Stimulated activated CD4-positive, alpha-beta T cell treated with anti-CD3 and anti-CD28 coated beads, TNF-alpha, amount 100 ng/mL, for 4 hours (primary cell): ENCODE results near the gene CRYL1.
A peak's percentile ranks its signal among the peaks of the same experiment; 100 is the strongest.

Experiments used
- DNase-seq, 3 experiments: peaks; one replicate each; pipeline ENCODE4 v3.0.0-alpha.2; 2020; ENCODE audit warnings: low read depth in 3 of 3

CRYL1 gene, protein sequence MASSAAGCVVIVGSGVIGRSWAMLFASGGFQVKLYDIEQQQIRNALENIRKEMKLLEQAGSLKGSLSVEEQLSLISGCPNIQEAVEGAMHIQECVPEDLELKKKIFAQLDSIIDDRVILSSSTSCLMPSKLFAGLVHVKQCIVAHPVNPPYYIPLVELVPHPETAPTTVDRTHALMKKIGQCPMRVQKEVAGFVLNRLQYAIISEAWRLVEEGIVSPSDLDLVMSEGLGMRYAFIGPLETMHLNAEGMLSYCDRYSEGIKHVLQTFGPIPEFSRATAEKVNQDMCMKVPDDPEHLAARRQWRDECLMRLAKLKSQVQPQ

GRCh38 chr13:20525601-20526544, at the start of gene CRYL1:
Gene CRYL1 (minus strand): TSS chr13:20525857. CDS start chr13:20525794, 63 bp downstream.
- peak; percentile 52 to 63 (median 55) for DNase-seq

DNA sequence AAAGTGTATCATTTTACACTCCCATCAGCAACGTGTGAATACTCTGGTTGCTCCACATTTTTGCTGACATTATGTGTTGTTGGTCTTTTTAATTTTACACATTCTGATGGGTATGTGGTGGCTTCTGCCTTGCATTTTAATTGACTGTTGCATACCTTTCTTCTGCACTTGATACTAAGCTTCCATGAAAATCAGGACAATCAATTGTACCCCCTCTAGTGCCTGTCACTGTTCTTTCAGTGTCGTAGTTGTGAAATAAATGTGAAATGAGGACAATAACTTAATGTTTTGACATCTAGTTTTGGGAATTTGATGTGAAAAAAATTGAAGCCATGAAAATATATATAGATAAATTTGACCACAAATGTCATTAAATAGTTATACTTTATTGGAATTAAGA, 48.0 kb upstream of the CRYL1 start:
- no peak for DNase-seq

GRCh38 chr13:20573186-20573585, 47.5 kb upstream of the CRYL1 start:
- DNase-seq = no peak

DNA sequence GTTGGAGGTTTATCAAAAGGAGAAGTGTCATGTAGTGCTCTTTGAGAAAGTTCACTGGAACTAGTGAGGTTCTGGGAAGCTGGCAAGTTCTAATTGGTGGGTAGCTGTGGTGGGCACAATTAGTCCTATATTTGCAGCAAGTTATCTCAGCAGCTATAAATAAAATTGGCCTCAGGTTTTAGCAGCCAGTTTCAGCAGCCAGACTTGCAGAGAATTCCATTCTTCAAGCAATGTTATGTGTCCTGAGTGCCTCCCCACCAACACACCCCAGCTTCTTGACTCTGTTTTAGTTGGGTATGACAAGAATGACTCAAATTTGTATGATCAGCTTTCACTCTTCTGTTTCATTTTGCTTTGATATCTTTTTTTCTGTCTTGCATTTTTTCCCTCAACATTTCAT, 46.0 kb upstream of the CRYL1 start:
- no peak for DNase-seq

DNA sequence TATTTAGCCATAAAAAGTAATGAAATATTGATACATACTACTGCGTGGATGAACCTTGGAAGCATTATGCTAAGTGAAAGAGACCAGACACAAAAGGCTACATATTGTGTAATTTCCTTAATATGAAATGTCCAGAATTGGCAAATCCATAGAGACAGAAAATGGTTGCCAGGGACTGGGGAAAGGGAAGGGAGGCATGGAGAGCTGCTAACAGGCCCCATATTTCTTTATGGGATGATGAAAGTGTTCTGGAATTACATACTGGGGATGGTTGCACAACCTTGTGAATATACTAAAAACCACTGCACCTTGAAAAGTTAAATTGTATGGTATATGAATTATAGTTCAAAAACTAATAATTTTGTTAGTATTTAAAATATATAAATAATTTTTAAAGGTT, 44.9 kb upstream of the CRYL1 start:
- no peak for DNase-seq

DNA sequence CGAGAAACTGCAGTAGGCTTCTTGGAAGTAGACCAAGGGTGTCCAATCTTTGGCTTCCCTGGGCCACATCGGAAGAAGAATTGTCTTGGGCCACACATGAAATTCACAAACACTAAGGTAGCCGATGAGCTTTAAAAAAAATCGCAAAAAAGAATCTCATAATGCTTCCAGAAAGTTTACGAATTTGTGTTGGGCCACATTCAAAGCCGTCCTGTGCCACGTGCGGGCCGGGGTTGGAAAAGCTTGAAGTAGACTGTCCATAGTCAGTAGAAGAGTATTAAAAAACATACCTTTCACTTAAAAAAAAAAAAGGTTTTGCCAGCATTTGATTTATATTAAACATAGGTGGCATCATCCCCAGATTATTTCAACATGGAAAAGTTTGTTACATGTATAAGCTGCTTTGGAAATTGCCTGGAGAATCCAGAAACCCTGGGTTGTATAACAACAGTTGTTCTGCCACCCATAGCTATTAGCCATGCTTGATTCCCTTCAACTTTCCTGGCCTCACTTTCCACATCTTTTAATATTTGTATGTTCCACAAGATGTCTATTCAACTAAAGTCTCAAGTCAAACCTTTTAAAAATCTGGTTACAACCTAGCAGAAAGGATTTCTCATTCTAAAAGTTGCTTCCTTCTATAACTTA, 42.3 kb upstream of the CRYL1 start:
- no peak for DNase-seq

- peak; percentile 69 to 72 (median 72) for DNase-seq
Observed at GRCh38 chr13:20566898-20567874, 41.5 kb upstream of the CRYL1 start, which contains the start of gene IFT88. Gene IFT88 (plus strand): TSS chr13:20567157. CDS start chr13:20574386, 7,229 bp downstream.

- DNase-seq = peak in 2 of 3 experiments; percentile 3 to 17
Observed at GRCh38 chr13:20566468-20566897, 40.8 kb upstream of the CRYL1 start.

DNA sequence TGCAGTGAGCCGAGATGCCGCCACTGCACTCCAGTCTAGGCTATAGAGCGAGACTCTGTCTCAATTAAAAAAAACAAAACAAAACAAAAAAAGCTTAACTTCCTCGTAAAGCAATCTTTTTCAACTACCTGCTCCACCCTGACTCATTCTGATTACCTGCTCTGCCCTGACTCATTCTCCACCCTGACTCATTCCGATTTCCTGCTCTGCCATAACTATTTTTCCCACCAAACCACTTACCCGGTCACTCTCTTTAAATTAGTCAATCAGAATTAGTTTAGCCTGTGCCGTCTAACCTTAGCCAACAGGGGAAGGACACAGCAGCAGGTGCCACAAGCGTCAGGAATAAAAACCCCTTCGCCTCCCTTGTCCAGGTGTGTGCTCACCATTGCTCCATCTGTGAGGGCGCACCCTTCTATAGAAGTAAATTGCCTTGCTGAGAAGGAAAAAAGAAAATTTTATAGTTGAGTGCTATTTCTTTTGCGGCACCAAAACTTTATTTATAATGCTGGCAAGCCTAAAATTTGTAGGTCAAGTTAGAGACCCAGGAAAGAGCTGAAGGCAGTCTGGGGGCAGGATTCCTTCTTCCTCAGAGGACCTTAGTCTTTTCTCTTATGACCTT, 39.6 kb upstream of the CRYL1 start:
- no peak for DNase-seq

- DNase-seq = no peak
Observed at GRCh38 chr13:20561741-20562140, 36.1 kb upstream of the CRYL1 start.

- DNase-seq = no peak
Observed at GRCh38 chr13:20559659-20560356, 34.2 kb upstream of the CRYL1 start.

DNA sequence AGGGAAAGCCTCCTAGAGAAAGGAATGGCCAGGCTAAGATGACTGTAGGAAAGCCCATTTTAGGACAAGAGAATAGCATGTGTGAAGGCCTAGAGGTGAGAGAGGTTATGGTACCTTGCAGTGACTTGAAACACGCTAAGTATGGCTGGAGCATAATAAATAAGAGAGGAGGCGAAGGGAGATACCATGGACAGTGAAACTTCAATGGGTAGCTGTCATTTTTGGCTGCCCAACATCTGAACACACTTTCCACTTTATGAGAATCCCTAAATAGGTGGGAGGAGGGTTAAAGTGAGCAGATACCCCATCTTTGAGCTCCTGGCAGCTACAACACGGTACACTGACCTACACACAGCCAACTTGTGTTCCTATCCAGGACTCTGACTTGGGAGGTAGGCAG, 33.3 kb upstream of the CRYL1 start:
- DNase-seq = no peak

- no peak for DNase-seq
Observed at GRCh38 chr13:20553311-20553710, 27.7 kb upstream of the CRYL1 start.

DNA sequence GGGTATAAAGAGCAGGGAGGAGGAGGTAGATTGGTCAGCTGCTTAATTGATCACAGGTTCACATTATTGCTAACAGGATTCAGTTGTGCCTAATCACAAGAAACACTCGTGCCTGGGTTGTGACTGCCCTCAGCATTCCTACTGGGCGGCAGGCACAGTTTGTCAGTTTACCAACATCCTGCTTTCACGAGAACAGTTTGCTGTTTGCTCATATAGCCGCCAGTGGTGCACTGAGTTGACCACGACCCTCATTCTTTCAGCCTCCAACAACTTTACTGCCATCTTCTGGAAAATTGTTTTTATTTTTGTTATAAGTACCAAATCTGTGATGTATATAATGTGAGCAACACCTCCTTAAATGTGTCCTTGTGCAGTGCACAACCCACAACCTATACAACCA, 25.1 kb upstream of the CRYL1 start:
- DNase-seq = no peak

DNA sequence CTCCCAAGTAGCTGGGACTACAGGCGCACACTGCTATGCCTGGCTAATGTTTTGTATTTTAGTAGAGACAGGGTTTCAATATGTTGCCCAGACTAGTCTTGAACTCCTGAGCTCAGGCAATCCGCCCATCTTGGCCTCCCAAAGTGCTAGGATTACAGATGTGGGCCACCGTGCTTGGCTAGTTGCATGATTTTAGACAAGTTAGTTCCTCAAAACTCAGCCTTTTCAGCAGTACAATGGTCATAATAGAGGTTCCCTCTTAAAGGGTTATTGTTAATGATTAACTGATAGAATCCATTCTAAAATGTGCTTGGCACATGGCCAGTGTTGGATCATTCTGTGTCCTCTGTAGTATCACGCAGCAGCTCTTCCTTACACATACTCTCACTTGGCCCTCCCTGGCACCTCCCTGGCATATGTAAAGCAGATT, 21.8 kb upstream of the CRYL1 start:
- DNase-seq = no peak

DNA sequence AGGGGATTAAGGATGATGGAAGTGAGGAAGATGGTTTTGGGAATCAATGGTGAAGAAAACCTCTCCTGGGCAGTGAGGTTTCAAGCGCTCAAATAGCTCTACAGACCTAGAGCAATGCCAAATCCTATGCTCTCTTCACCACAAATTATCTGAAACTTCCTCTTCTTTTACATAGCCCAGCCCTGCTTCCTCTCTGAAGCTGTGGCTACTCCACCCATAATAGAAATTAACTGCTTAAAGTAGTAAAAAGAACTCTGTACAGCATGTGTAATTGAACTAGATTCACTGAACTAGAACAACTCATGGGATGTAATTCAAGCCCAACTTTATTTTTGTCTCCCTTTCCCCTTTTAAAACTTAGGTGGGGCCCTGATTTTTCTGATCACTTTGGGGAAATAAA, 20.9 kb upstream of the CRYL1 start:
- DNase-seq = no peak

GRCh38 chr13:20544201-20544923, 18.7 kb upstream of the CRYL1 start:
- DNase-seq = no peak

GRCh38 chr13:20536992-20537391, 11.3 kb upstream of the CRYL1 start:
- DNase-seq = no peak

GRCh38 chr13:20534038-20534608, 8.5 kb upstream of the CRYL1 start:
- no peak for DNase-seq
